Liver (tissue), 9 donors: ENCODE data around the gene TFF2. TPM values are rescaled to one million over a fixed set of nuclear protein-coding genes. Genes with fewer than 3 reads are reported as not detected.

ENCODE experiments used
- DNase-seq: peaks from one replicate; pipeline ENCODE4 v3.0.0-alpha.2; 2017; ENCODE audit warnings: low spot score
- H3K27ac ChIP-seq, 2 donors: one replicate each; pipeline ENCODE4 v1.7.0; 2013; ENCODE audit warnings: inconsistent platforms in 2 of 2, low read length in 2 of 2, control low read depth in 1 of 2, low read depth in 1 of 2, mild to moderate bottlenecking in 1 of 2
- H3K27me3 ChIP-seq, 4 donors: one replicate each; pipeline versions ENCODE4 v1.6.1 to v1.7.0; 2013; ENCODE audit warnings: low read length in 3 of 4, inconsistent platforms in 1 of 4, mild to moderate bottlenecking in 1 of 4, moderate library complexity in 1 of 4; ENCODE audit not compliant: control insufficient read depth in 4 of 4, insufficient read depth in 4 of 4
- H3K36me3 ChIP-seq, 4 donors: one replicate each; pipeline versions ENCODE4 v1.6.1 to v1.7.0; 2013; ENCODE audit warnings: low read length in 3 of 4, mild to moderate bottlenecking in 3 of 4, low read depth in 1 of 4, moderate library complexity in 1 of 4; ENCODE audit not compliant: control insufficient read depth in 4 of 4, insufficient read depth in 3 of 4
- H3K4me1 ChIP-seq, 4 donors: one replicate each; pipeline versions ENCODE4 v1.6.1 to v1.7.0; 2013; ENCODE audit warnings: low read length in 3 of 4, mild to moderate bottlenecking in 3 of 4, moderate library complexity in 1 of 4; ENCODE audit not compliant: control insufficient read depth in 4 of 4, insufficient read depth in 4 of 4
- H3K4me3 ChIP-seq, 3 donors: one replicate each; pipeline versions ENCODE4 v1.6.1 to v1.7.0; 2013; ENCODE audit warnings: low read length in 3 of 3, control low read depth in 1 of 3, low read depth in 1 of 3, mild to moderate bottlenecking in 1 of 3
- H3K9ac ChIP-seq, 2 donors: one replicate each; pipeline ENCODE4 v1.7.0; 2013; ENCODE audit warnings: low read length in 2 of 2, mild to moderate bottlenecking in 2 of 2, moderate library complexity in 2 of 2, control low read depth in 1 of 2, low read depth in 1 of 2
- H3K9me3 ChIP-seq, 4 donors: one replicate each; pipeline versions ENCODE4 v1.6.1 to v1.7.0; 2013; ENCODE audit warnings: low read length in 3 of 4; ENCODE audit not compliant: control insufficient read depth in 4 of 4
- EGR1 ChIP-seq, 2 donors: IDR thresholded peaks; 2 replicates each; pipeline ENCODE4 v1.6.1; 2016 to 2018; ENCODE audit warnings: antibody characterized with exemption in 2 of 2, low read depth in 2 of 2
- FOXA1 ChIP-seq: IDR thresholded peaks from 2 replicates; pipeline ENCODE4 v1.6.1; 2016; ENCODE audit warnings: antibody characterized with exemption
- FOXA2 ChIP-seq: IDR thresholded peaks from 2 replicates; pipeline ENCODE4 v1.6.1; 2016; ENCODE audit warnings: antibody characterized with exemption
- GABPA ChIP-seq, 2 donors: IDR thresholded peaks in 1 of 2; conservative IDR thresholded peaks in 1 of 2; 2 replicates each; pipeline ENCODE4 v1.6.1; 2016; ENCODE audit warnings: antibody characterized with exemption in 2 of 2, mild to moderate bottlenecking in 1 of 2, moderate library complexity in 1 of 2
- HNF4A ChIP-seq, 2 donors: conservative IDR thresholded peaks; 2 replicates each; pipeline ENCODE4 v1.6.1; 2016; ENCODE audit warnings: antibody characterized with exemption in 2 of 2, mild to moderate bottlenecking in 2 of 2
- HNF4G ChIP-seq: IDR thresholded peaks from 2 replicates; pipeline ENCODE4 v1.6.1; 2016; ENCODE audit warnings: antibody characterized with exemption
- JUND ChIP-seq, 2 donors: IDR thresholded peaks; 2 replicates each; pipeline ENCODE4 v1.6.1; 2016; ENCODE audit warnings: antibody characterized with exemption in 2 of 2
- NR2F2 ChIP-seq: IDR thresholded peaks from 2 replicates; pipeline ENCODE4 v1.6.1; 2016; ENCODE audit warnings: antibody characterized with exemption
- RAD21 ChIP-seq, 2 donors: IDR thresholded peaks; 2 replicates each; pipeline ENCODE4 v1.6.1; 2016; ENCODE audit warnings: antibody characterized with exemption in 2 of 2, mild to moderate bottlenecking in 2 of 2
- RXRA ChIP-seq, 2 donors: IDR thresholded peaks; 2 replicates each; pipeline ENCODE4 v1.6.1; 2017 to 2018; ENCODE audit warnings: antibody characterized with exemption in 2 of 2, mild to moderate bottlenecking in 1 of 2
- SP1 ChIP-seq: IDR thresholded peaks from 2 replicates; pipeline ENCODE4 v1.6.1; 2018; ENCODE audit warnings: antibody characterized with exemption, mild to moderate bottlenecking
- TAF1 ChIP-seq: conservative IDR thresholded peaks from 2 replicates; pipeline ENCODE4 v1.6.1; 2016; ENCODE audit warnings: antibody characterized with exemption, mild to moderate bottlenecking
- YY1 ChIP-seq: IDR thresholded peaks from 2 replicates; pipeline ENCODE4 v1.6.1; 2016; ENCODE audit warnings: antibody characterized with exemption, mild to moderate bottlenecking
- WGBS: extraction: QIAGEN DNeasy Blood & Tissue Kit; methylation state at CpG from one replicate; pipeline ENCODE4 v1.1.7; 2013; 5-methylcytosine and 5-hydroxymethylcytosine counted together
- polyA plus RNA-seq, 2 donors: library from polyadenylated mRNA; stranded (reverse) in 1 of 2; unstranded in 1 of 2; fragments of 200-250 nt in 1 of 2; fragments of >200 nt in 1 of 2; fragmentation: Nextera tagmentation in 1 of 2; extraction: Ambion mirVana in 1 of 2; gene quantifications; one replicate each; pipeline versions ENCODE4 v1.2.1 to v1.2.3, GENCODE V29; 2013 to 2015
- total RNA-seq, 2 donors: library from RNA; depleted of rRNA; stranded (reverse); fragments of >200 nt; gene quantifications; one replicate each; pipeline ENCODE4 v1.2.3, GENCODE V29; 2014
- TF ChIP-seq, protein P1 (sequence below): IDR thresholded peaks from 2 replicates; pipeline ENCODE4 v1.6.1; 2016; ENCODE audit warnings: antibody characterized with exemption, mild to moderate bottlenecking
- TF ChIP-seq, protein P2 (sequence below): fragments of 150-350 bp; IDR thresholded peaks from 2 replicates; pipeline ENCODE4 v1.5.1; 2017; ENCODE audit warnings: improper control_type of control experiment, low read depth, low read length; ENCODE audit not compliant: missing input control
- TF ChIP-seq, protein P3 (sequence below): IDR thresholded peaks from 2 replicates; pipeline ENCODE4 v1.6.1; 2016; ENCODE audit warnings: antibody characterized with exemption
- TF ChIP-seq, protein P4 (sequence below): IDR thresholded peaks from 2 replicates; pipeline ENCODE4 v1.6.1; 2016; ENCODE audit warnings: antibody characterized with exemption
- TF ChIP-seq, protein P5 (sequence below): IDR thresholded peaks from 2 replicates; pipeline ENCODE4 v1.6.1; 2016; ENCODE audit warnings: antibody characterized with exemption
- donor health status: healthy.
- donor health status: healthy.
- donor health status: healthy.
- donor health status: healthy.
- donor health status: healthy.

TFF2 gene
- total and polyA plus RNA-seq, 4 donors: 1.0 TPM; not detected in 3

DNA sequence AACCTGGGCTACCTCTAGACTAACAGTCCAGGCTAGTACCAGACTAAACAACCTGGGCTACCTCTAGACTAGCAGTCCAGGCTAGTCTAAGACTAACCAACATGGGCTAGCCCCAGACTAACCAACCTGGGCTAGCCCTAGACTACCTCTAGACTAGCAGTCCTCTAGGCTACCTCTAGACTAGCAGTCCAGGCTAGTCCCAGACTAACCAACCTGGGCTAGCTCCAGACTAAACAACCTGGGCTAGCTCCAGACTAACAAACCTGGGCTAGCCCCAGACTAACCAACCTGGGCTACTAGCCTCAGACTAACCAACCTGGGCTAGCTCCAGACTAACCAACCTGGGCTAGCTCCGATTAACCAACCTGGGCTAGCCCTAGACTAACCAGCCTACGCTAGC lies 2.0 kb downstream of the TFF2 start:
- H3K9me3 ChIP-seq: no peaks in the 10 kb centered on the region
- H3K4me3 ChIP-seq: no peak overlapping the region
- H3K27me3 ChIP-seq: peaks cover 0 to 9% (median 0%) of the 10 kb centered on the region in 4 donors
- H3K36me3 ChIP-seq: no peaks in the 10 kb centered on the region
- TF ChIP-seq YY1: no peak
- no peak for TF ChIP-seq SP1
- TF ChIP-seq RXRA (IDR thresholded peaks at IDR 0.05): no peak
- no peak for TF ChIP-seq HNF4G
- TF ChIP-seq FOXA2: no peak
- TF ChIP-seq, protein P1, sequence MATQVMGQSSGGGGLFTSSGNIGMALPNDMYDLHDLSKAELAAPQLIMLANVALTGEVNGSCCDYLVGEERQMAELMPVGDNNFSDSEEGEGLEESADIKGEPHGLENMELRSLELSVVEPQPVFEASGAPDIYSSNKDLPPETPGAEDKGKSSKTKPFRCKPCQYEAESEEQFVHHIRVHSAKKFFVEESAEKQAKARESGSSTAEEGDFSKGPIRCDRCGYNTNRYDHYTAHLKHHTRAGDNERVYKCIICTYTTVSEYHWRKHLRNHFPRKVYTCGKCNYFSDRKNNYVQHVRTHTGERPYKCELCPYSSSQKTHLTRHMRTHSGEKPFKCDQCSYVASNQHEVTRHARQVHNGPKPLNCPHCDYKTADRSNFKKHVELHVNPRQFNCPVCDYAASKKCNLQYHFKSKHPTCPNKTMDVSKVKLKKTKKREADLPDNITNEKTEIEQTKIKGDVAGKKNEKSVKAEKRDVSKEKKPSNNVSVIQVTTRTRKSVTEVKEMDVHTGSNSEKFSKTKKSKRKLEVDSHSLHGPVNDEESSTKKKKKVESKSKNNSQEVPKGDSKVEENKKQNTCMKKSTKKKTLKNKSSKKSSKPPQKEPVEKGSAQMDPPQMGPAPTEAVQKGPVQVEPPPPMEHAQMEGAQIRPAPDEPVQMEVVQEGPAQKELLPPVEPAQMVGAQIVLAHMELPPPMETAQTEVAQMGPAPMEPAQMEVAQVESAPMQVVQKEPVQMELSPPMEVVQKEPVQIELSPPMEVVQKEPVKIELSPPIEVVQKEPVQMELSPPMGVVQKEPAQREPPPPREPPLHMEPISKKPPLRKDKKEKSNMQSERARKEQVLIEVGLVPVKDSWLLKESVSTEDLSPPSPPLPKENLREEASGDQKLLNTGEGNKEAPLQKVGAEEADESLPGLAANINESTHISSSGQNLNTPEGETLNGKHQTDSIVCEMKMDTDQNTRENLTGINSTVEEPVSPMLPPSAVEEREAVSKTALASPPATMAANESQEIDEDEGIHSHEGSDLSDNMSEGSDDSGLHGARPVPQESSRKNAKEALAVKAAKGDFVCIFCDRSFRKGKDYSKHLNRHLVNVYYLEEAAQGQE: no peak
- TF ChIP-seq EGR1 (IDR thresholded peaks at IDR 0.05; ENCODE audit: low read depth in 2 of 2): no peak
- TF ChIP-seq GABPA (IDR thresholded peaks at IDR 0.05 in 1 of 2, conservative IDR thresholded peaks at IDR 0.05 in 1 of 2): no peak
- TF ChIP-seq, protein P2, sequence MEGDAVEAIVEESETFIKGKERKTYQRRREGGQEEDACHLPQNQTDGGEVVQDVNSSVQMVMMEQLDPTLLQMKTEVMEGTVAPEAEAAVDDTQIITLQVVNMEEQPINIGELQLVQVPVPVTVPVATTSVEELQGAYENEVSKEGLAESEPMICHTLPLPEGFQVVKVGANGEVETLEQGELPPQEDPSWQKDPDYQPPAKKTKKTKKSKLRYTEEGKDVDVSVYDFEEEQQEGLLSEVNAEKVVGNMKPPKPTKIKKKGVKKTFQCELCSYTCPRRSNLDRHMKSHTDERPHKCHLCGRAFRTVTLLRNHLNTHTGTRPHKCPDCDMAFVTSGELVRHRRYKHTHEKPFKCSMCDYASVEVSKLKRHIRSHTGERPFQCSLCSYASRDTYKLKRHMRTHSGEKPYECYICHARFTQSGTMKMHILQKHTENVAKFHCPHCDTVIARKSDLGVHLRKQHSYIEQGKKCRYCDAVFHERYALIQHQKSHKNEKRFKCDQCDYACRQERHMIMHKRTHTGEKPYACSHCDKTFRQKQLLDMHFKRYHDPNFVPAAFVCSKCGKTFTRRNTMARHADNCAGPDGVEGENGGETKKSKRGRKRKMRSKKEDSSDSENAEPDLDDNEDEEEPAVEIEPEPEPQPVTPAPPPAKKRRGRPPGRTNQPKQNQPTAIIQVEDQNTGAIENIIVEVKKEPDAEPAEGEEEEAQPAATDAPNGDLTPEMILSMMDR: no peak
- TF ChIP-seq NR2F2: no peak
- TF ChIP-seq, protein P3, sequence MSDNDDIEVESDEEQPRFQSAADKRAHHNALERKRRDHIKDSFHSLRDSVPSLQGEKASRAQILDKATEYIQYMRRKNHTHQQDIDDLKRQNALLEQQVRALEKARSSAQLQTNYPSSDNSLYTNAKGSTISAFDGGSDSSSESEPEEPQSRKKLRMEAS: no peak
- no peak for TF ChIP-seq FOXA1
- no peak for TF ChIP-seq RAD21 (IDR thresholded peaks at IDR 0.05)
- TF ChIP-seq TAF1: no peak
- TF ChIP-seq HNF4A (conservative IDR thresholded peaks at IDR 0.05): no peak
- TF ChIP-seq, protein P4, sequence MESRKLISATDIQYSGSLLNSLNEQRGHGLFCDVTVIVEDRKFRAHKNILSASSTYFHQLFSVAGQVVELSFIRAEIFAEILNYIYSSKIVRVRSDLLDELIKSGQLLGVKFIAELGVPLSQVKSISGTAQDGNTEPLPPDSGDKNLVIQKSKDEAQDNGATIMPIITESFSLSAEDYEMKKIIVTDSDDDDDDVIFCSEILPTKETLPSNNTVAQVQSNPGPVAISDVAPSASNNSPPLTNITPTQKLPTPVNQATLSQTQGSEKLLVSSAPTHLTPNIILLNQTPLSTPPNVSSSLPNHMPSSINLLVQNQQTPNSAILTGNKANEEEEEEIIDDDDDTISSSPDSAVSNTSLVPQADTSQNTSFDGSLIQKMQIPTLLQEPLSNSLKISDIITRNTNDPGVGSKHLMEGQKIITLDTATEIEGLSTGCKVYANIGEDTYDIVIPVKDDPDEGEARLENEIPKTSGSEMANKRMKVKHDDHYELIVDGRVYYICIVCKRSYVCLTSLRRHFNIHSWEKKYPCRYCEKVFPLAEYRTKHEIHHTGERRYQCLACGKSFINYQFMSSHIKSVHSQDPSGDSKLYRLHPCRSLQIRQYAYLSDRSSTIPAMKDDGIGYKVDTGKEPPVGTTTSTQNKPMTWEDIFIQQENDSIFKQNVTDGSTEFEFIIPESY: no peak
- TF ChIP-seq JUND (IDR thresholded peaks at IDR 0.05): no peak
- TF ChIP-seq, protein P5, sequence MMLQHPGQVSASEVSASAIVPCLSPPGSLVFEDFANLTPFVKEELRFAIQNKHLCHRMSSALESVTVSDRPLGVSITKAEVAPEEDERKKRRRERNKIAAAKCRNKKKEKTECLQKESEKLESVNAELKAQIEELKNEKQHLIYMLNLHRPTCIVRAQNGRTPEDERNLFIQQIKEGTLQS: no peak
- H3K27ac ChIP-seq: no peak overlapping the region
- H3K4me1 ChIP-seq: no peaks in the 10 kb centered on the region
- 99% methylated on average over 2 of the region's 2 CpGs for WGBS
- H3K9ac ChIP-seq: no peak overlapping the region
- no peak for DNase-seq
